IPS-18c (cell line): ENCODE results near the gene HVCN1.
"Not testable (repeated sequence)": the region's sequence is repeated elsewhere in the genome, so short reads cannot be mapped to it uniquely, and the experiment has no call there.

Source experiments
- H3K4me3 ChIP-seq: 2 replicates; pipeline ENCODE4 v1.7.0; 2013; ENCODE audit warnings: low read depth, mild to moderate bottlenecking, low read length, moderate library complexity; ENCODE audit not compliant: insufficient read depth
- H3K9me3 ChIP-seq: one replicate; pipeline ENCODE4 v1.6.1; 2013; ENCODE audit warnings: mild to moderate bottlenecking, low read length, moderate library complexity; ENCODE audit not compliant: control insufficient read depth, insufficient read depth

HVCN1 gene

DNA sequence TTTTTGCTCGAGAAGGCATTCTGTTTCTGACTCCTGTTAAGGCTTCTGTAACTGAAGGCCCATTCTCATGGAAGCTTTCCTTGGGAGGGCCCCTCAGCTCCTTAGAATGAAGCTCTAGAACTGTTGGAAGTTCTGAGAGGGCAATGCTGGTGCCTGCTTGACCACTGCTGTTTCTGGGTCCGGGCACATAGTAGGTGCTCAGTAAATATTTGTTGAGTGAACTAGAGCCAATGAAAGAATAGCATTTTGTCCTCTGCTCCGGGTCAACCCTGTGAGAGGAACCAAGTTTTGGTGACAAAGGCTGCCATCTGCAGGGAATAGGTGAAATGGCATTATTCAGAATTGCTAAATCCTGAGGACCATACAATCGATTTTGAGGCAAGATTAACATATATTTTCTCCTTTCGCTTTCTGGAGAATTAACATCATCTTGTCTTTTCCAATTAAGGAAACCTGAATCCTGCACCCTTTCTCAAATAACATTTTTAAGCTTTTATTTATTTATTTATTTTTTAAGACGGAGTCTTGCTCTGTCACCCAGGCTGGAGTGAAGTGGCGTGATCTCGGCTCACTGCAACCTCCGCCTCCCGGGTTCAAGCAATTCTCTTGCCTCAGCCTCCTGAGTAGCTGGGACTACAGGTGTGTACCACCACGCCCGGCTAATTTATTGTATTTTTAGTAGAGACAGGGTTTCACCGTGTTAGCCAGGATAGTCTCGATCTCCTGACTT is 86.7 kb downstream of the HVCN1 start:
- H3K4me3 ChIP-seq, H3K9me3 ChIP-seq: not testable (repeated sequence)

DNA sequence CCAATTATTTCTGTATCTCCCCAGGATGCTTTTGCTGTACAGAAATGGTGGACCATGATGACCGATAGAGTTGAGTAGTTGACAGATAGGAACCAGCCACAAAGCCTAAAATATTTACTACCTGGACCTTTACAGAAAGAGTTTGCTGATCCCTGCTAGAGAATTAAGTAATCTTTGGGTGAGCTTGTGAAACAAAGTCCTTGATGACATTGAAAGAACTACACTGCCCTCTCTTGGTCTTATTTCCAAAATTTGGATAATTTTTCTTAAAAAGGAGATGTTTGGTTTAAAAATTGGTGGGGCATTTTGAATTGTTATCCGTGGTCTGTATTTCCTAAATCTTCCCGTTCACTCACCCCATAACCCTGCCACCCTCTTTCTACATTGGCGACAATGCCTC is 88.7 kb downstream of the HVCN1 start:
- no peaks in the 10 kb centered on the region for H3K9me3 ChIP-seq
- H3K4me3 ChIP-seq, result no peak overlapping the region

DNA sequence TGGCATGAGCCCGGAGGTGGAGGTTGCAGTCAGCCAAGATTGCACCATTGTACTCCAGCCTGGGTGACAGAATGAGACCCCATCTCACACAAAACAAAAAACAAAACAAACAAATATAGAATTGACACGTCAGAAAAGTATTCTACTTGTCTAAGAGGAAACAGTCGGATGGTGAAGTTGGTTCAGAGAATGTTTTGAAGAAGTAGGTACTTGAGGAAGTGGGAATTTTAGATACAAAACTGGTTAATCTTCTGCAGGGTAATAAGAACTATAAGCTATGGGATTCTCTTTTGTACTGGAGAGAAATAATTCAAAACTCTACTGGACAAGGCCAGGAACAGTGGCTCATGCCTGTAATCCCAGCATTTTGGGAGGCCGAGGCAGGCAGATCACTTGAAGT is 89.6 kb downstream of the HVCN1 start:
- no peaks in the 10 kb centered on the region for H3K9me3 ChIP-seq
- H3K4me3 ChIP-seq, result no peak overlapping the region
